Measurements from ENCODE around the gene MRGPRD. TPM values are rescaled to one million over a fixed set of nuclear protein-coding genes. Genes with fewer than 3 reads are reported as not detected.

The MRGPRD gene
- total RNA-seq, 2 experiments from 2014 or later: not detected

DNA sequence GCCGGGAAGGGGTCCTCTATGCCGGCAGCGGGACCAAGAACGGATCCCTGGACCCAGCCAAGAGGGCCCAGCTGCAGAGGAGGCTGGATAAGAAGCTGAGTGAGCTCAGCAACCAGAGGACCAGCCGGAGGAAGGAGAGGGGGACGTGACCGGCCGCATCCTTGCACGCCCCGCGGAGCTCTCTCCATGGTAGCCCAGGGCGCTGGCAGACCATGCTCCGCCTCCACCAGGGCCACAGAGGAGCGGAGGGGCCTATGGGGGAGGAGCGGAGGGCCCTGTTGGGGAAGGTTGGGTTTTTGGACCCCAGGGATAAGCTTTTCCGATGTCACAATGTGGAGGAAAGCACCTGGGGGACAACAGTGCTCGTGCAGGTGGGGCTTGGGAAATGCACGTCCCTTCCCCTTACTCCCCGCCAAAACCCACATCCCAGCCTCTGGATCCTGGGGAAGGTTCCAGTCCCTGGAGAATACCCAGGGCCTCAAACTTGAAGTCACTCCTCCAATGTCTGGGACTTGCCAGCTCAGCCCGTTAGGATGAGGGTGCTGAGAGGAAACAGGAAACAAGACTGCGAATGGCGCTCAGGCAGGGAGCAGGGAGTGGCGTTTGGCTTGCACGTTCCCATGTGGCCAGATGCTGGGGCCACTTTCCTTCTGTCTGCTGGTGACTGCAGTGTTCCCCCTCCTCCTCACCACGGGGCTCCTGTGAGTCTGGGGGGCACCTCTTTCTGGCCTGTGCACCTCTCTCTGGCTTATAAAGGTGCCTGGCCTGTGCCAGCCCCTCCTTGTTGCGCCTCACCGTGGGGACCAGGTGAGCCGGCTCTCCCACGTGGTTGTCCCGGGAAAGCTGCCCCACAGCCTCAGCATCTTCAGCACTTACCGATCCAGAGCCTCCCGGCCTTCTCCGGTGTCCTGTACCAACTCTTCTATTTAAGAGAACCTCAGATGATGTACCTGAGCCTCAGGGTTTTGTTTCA lies 40.9 kb downstream of the MRGPRD start:
- Mint-ChIP-seq H3K27me3 (no peaks in the 10 kb centered on the region), H3K4me1 (no peaks in the 10 kb centered on the region), H3K36me3 (ENCODE audit: low read depth) (peaks cover 5% of the 10 kb centered on the region), H3K9me3 (no peaks in the 10 kb centered on the region), H3K27ac (no peak overlapping the region), H3K4me3 (no peak overlapping the region)
- CTCF ChIA-PET: interaction anchor here (0.7 to 0.9 kb wide), 2 partner anchors 11 to 31 kb away, joined by 3 to 4 read pairs; no protein-coding TSS in a partner anchor
- POLR2A ChIA-PET: no interaction called here
- DNase-seq: no peak

- H3K9me3 Mint-ChIP-seq: no peaks in the 10 kb centered on the region
- no peaks in the 10 kb centered on the region for H3K27me3 Mint-ChIP-seq
- no peak overlapping the region for H3K27ac Mint-ChIP-seq
- no peaks in the 10 kb centered on the region for H3K4me1 Mint-ChIP-seq
- no peak for DNase-seq
- H3K4me3 Mint-ChIP-seq: no peak overlapping the region
- H3K36me3 Mint-ChIP-seq (ENCODE audit: low read depth): peaks cover 5% of the 10 kb centered on the region
- CTCF ChIA-PET: interaction anchor here (0.6 to 0.9 kb wide), 2 partner anchors 10 to 70 kb away, joined by 3 to 4 read pairs; no protein-coding TSS in a partner anchor
- POLR2A ChIA-PET: no interaction called here
Observed at GRCh38 chr11:68938816-68939582, 41.8 kb downstream of the MRGPRD start.

DNA sequence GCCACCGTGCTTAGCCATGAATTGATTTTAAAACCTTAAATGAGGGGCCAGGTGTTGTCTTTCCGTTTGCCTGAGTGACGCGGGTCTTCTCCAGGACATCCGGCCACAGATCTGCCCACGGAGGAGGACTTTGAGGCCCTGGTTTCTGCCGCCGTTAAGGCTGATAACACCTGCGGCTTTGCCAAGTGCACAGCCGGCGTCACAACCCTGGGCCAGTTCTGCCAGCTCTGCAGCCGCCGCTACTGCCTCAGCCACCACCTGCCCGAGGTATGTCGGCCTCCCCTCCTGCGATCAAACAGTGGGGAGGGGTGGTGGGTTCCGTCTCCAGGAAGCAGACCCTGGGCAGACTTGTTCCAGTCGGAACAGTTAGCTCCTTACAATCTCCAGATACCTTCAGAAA lies 42.7 kb downstream of the MRGPRD start:
- CTCF ChIA-PET: interaction anchor here (0.6 to 1.8 kb wide), 2 partner anchors 13 to 69 kb away, joined by 4 read pairs; no protein-coding TSS in a partner anchor
- no peak overlapping the region for H3K4me3 Mint-ChIP-seq

GRCh38 chr11:68936676-68937620 lies 43.8 kb downstream of the MRGPRD start:
- no peaks in the 10 kb centered on the region for H3K4me1 Mint-ChIP-seq
- no peak overlapping the region for H3K4me3 Mint-ChIP-seq
- no peak for DNase-seq
- ChIA-PET CTCF (interaction anchor here (1.8 kb wide), 1 partner anchor 14 kb away, joined by 4 read pairs; no protein-coding TSS in a partner anchor), POLR2A (no interaction called here)
- H3K36me3 Mint-ChIP-seq (ENCODE audit: low read depth): peaks cover 5% of the 10 kb centered on the region
- no peak overlapping the region for H3K27ac Mint-ChIP-seq
- no peaks in the 10 kb centered on the region for H3K9me3 Mint-ChIP-seq
- no peaks in the 10 kb centered on the region for H3K27me3 Mint-ChIP-seq

More for the DNA sequence above, 42.7 kb downstream of the MRGPRD start:
- Mint-ChIP-seq H3K4me1 (no peaks in the 10 kb centered on the region), H3K27ac (no peak overlapping the region), H3K9me3 (no peaks in the 10 kb centered on the region), H3K36me3 (ENCODE audit: low read depth) (peaks cover 5% of the 10 kb centered on the region), H3K27me3 (no peaks in the 10 kb centered on the region)
- POLR2A ChIA-PET: no interaction called here
- DNase-seq: no peak

GRCh38 chr11:68936358-68936636 lies 44.5 kb downstream of the MRGPRD start:
- no peak for DNase-seq
- Mint-ChIP-seq H3K4me3 (no peak overlapping the region), H3K27ac (no peak overlapping the region), H3K36me3 (ENCODE audit: low read depth) (peaks cover 5% of the 10 kb centered on the region), H3K9me3 (no peaks in the 10 kb centered on the region), H3K27me3 (no peaks in the 10 kb centered on the region), H3K4me1 (no peaks in the 10 kb centered on the region)
- ChIA-PET POLR2A (no interaction called here), CTCF (no interaction called here)

GRCh38 chr11:68935516-68936357 lies 45.0 kb downstream of the MRGPRD start:
- DNase-seq: no peak
- Mint-ChIP-seq H3K27me3 (no peaks in the 10 kb centered on the region), H3K27ac (no peak overlapping the region), H3K9me3 (no peaks in the 10 kb centered on the region), H3K4me3 (no peak overlapping the region), H3K4me1 (no peaks in the 10 kb centered on the region), H3K36me3 (ENCODE audit: low read depth) (peaks cover 5% of the 10 kb centered on the region)
- ChIA-PET CTCF (interaction anchor here (0.5 kb wide), 1 partner anchor 742 kb away, joined by 3 read pairs; no protein-coding TSS in a partner anchor), POLR2A (no interaction called here)

DNA sequence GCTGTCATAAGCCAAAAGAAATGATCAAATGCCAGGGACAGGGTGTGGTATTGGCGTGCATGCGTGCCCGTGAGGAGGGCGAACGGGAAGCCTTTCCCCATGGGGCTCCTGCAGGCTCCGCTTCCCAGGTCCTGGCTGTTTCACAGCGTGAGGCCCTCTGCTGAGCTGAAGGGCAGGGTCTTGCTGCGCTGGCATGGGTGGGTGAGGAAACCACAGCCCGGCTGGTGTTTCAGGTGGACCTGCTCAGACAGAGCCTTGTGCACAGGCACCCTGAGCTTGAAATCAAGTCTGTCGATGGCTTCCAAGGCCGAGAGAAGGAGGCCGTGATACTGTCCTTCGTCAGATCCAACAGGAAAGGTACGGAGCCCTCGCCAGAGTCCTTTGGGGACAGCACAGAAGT lies 45.7 kb downstream of the MRGPRD start:
- DNase-seq: no peak
- no peaks in the 10 kb centered on the region for H3K9me3 Mint-ChIP-seq
- no peaks in the 10 kb centered on the region for H3K4me1 Mint-ChIP-seq
- ChIA-PET POLR2A (no interaction called here), CTCF (no interaction called here)
- no peak overlapping the region for H3K4me3 Mint-ChIP-seq
- no peak overlapping the region for H3K27ac Mint-ChIP-seq
- no peaks in the 10 kb centered on the region for H3K27me3 Mint-ChIP-seq
- peaks cover 12% of the 10 kb centered on the region for H3K36me3 Mint-ChIP-seq (ENCODE audit: low read depth)

DNA sequence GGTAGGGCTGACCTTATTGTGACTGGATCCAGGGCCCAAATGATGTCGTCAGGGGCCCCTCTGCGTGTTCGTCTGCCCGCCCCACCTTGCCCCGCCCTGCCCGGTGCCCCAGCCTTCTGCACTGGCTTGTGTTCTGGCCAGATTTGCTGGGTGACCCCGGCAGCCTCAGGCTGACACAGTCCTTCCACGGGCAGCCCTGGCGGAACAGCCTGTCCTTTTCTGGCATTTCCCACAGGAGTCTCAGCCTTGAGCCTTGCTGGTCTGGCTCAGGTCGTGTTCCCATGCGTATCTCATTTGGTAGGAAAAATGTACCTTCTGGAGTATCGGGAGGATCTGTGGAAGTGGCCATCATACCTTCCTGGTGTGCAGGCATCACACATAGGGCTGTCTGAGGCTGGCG lies 46.1 kb downstream of the MRGPRD start:
- Mint-ChIP-seq H3K27me3 (no peaks in the 10 kb centered on the region), H3K4me1 (no peaks in the 10 kb centered on the region), H3K27ac (no peak overlapping the region), H3K9me3 (no peaks in the 10 kb centered on the region), H3K4me3 (no peak overlapping the region), H3K36me3 (ENCODE audit: low read depth) (peaks cover 15% of the 10 kb centered on the region)
- DNase-seq: no peak
- CTCF ChIA-PET: no interaction called here
- POLR2A ChIA-PET: no interaction called here

- no peak overlapping the region for H3K4me3 Mint-ChIP-seq
- H3K4me1 Mint-ChIP-seq: no peaks in the 10 kb centered on the region
- no peak for DNase-seq
- CTCF ChIA-PET: no interaction called here
- H3K36me3 Mint-ChIP-seq (ENCODE audit: low read depth): peaks cover 17% of the 10 kb centered on the region
- POLR2A ChIA-PET: no interaction called here
- no peaks in the 10 kb centered on the region for H3K27me3 Mint-ChIP-seq
- H3K9me3 Mint-ChIP-seq: no peaks in the 10 kb centered on the region
- no peak overlapping the region for H3K27ac Mint-ChIP-seq
Observed at GRCh38 chr11:68934321-68934645, 46.5 kb downstream of the MRGPRD start.

- H3K4me3 Mint-ChIP-seq: no peak overlapping the region
- H3K27ac Mint-ChIP-seq: no peak overlapping the region
- CTCF ChIA-PET: interaction anchor here (0.9 kb wide), 1 partner anchor 15 kb away, joined by 3 read pairs; no protein-coding TSS in a partner anchor
- no peaks in the 10 kb centered on the region for H3K27me3 Mint-ChIP-seq
- H3K9me3 Mint-ChIP-seq: no peaks in the 10 kb centered on the region
- POLR2A ChIA-PET: no interaction called here
- peaks cover 18% of the 10 kb centered on the region for H3K36me3 Mint-ChIP-seq (ENCODE audit: low read depth)
- no peaks in the 10 kb centered on the region for H3K4me1 Mint-ChIP-seq
- DNase-seq: no peak
Observed at GRCh38 chr11:68933605-68934320, 47.0 kb downstream of the MRGPRD start.

- Mint-ChIP-seq H3K4me1 (no peaks in the 10 kb centered on the region), H3K27me3 (no peaks in the 10 kb centered on the region), H3K9me3 (no peaks in the 10 kb centered on the region), H3K27ac (no peak overlapping the region), H3K36me3 (ENCODE audit: low read depth) (peaks cover 24% of the 10 kb centered on the region), H3K4me3 (no peak overlapping the region)
- DNase-seq: no peak
- ChIA-PET CTCF (interaction anchor here (0.9 kb wide), 1 partner anchor 16 kb away, joined by 3 read pairs; no protein-coding TSS in a partner anchor), POLR2A (no interaction called here)
Observed at GRCh38 chr11:68932933-68933577, 47.7 kb downstream of the MRGPRD start.
